ENCODE results near the gene ABHD16B.

ABHD16B gene

DNA sequence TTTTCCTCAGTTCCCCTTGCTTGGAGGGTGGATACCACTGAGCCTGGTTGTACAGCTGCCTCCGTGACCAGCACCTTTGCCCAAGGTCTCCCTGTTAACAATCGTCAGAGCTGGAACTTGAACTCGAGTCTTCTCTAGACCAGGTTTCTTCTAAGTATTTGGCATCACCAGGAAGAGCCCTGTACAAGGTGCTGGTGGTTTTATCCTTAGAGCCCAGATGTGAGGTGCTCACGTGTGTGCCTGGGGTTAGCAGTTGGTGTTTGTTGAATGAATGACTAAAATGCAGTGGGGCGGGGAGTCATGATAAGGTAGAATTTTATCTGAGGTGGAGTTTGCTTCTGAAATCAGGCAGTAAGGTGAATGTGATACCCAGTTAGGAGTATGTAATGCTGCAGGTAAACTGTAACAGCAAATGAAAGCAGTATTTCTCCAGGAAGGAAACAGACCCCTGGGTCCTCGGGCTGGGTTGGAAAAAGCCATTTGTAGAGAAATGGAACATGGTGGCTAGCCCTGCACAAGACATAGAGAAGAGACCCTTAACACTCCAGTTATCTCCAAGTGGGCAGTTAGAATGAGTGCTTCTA is 36.8 kb downstream of the ABHD16B start:
- DNase-seq = no peak

DNA sequence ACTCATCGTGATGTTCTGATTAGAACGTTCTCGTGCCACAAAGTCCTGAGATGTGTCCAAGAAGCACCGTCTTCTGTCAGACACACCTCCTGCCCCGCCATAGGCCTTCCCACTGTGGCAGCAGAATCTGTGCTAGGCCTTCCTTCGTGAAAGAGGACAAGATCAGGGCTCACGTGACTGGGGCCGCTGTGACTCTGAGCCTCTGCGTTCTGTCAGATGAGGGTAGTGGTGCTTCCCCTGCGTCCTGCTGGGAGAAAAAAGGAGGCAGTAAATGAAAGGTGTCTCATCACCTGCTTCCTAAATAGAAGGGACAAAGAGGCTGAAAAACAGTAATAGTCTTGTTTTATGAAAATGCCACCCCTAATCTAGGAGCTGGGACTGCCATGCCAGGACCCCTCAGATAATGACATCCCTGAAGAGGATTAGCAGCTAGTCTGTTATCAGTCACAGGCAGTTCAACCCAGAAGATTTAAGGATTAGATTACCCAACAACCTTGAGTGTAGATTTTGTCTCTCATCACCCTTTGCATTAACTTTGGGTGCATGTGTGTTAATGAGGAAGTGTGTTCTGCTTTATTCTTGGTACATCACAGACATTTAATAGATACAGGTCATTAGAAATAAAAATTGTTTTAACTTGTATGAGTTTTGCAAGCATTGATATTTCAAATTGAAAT is 37.7 kb downstream of the ABHD16B start:
- DNase-seq = no peak

DNA sequence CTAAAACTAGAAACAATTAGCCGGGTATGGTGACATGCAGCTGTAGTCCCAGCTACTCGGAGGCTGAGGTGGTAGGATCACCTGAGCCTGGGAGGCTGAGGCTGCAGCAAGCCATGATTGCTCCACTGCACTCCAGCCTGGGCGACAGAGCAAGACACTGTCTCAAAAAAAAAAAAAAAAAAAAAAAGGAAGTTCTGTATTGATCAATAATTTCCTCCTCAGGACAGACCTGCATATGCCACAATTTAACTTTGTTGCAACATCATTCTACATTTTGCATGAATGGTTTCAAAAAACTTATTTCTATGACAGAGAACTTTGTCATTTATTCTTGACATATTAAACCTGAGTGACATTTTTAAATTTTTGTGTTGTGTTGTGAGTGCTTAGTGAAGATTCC is 39.1 kb downstream of the ABHD16B start:
- DNase-seq = no peak

DNA sequence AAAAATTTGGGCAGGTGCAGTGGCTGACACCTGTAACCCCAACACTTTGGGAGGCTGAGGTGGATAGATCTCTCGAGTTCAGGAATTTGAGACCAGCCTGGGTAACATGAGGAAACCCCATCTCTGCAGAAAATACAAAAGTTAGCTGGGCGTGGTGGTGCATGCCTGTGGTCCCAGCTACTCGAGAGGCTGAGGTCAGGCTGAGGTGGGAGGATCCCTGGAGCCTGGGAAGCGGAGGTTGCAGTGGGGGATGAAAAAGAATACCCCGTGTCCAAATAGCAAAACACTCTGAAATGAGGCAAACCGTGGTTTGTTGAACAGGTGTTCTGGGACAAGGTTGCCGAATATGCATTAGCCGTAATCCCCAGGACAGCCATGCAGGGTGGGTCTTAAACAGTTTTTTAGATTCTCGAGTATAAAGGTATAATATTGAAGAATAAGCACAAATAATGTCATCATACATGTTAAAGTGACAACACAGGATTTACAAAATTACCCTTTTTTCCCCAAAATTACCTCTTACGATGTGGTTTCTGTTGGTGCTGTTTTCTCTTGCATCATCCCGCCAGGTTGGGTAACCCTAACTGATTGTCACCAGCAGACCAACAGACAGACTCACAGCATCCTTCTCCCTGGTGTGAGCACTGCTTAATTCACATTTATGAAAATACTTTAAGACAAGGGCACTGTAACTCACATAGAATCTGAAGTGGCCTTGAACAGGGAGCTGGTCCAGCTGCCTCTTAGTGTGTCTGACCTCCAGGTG is 42.7 kb downstream of the ABHD16B start:
- no peak for DNase-seq

DNA sequence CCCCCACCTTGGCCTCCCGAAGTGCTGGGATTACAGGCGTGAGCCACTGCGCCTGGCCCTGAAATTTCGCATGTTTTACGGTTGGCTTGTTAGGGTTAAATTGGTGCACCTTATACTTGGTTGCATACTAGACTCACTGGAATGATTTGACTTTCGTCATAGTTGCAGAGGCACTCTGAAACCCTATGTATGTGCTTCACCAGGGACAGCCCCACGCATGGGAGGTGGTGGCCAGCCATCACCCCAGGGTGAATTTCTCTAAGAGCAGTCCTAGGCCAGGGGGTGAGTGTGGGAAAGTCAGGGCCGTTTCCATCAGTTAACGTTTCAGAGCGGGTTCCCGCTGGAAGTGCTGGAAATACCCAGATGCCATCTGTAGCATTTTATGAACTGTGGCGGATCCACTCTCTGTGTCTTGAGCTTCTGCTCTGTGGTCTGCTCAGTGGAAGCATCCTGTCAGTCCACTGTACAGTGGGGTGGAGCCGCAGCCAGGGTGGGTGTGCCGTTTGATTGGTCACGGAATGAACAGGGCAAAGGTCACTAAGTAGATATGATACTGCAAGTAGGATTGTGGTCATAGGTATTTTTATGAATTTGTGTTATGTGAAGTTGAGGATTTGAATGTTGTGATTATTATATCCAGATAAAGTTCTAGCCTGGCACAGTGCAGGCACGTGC is 46.8 kb downstream of the ABHD16B start:
- DNase-seq = no peak

DNA sequence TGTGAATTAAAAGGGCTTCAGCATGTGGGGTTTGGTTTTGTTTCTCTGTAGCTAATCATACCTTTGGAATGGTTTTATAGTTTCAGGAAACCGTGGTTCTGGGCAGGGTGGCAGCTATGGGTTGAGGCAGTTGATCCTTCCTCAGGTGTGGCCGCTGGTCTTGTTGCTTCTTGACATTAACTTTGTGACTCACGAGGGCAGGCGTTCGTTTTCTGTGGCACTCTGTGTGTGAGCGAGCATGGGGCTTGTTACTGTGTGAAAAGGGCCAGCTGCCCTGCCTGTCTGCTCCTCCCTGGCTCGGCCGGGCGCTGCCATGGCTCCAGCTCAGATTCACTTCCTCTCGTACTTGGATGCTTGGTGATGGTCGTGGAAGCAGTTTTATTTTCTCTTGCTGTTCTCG is 49.9 kb downstream of the ABHD16B start:
- no peak for DNase-seq
